Measurements from ENCODE around the gene MID1.
A peak's percentile ranks its signal among the peaks of the same experiment; 100 is the strongest.

Gene MID1

DNA sequence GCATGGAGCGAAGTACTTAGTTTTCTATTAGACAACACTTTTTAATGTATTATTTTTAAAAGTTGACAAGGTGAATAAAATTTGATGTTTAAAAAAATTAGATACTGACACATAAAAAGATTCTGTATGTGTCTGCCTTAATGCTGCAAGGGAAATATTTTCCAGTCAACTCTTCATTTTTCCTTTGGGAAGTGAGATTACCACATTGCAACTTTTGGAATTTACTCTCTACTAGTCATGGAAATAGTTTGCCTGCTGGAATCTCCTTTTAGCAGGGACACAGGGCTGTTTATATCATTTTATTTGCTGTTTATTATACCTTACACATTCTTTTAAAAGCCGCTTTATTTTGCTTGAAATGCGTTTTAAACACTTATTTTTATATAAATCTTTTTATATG is 135.1 kb downstream of the MID1 start:
- peak; percentile 62 for DNase-seq (ENCODE audit: low read depth)

GRCh38 chrX:10484683-10485247 is 135.6 kb downstream of the MID1 start:
- DNase-seq (ENCODE audit: low read depth) = peak; percentile 43

GRCh38 chrX:10483191-10483831 is 137.1 kb downstream of the MID1 start:
- DNase-seq (ENCODE audit: low read depth) = peak; percentile 19

- DNase-seq (ENCODE audit: low read depth) = no peak
Measured at GRCh38 chrX:10482708-10483107, 137.7 kb downstream of the MID1 start.

DNA sequence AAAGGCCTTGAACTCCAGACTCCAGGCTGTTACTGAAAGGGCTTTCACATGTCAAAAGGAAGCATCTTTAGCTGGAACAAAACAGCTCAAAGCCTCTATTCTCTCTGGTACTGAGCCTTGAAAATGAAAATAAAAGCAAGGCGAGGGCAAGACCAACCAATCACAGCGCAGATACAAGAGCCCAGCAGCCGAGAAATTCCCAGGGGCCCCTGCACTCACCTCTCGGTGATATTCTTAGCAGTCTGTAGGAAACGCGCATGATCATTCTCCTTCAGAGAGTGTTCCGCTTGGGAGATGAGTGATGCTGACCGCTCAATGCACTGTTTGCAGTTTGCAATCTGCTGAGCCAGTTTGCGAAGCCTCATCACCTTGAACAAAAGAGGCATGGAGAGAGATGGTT is 138.1 kb downstream of the MID1 start:
- no peak for DNase-seq (ENCODE audit: low read depth)

DNA sequence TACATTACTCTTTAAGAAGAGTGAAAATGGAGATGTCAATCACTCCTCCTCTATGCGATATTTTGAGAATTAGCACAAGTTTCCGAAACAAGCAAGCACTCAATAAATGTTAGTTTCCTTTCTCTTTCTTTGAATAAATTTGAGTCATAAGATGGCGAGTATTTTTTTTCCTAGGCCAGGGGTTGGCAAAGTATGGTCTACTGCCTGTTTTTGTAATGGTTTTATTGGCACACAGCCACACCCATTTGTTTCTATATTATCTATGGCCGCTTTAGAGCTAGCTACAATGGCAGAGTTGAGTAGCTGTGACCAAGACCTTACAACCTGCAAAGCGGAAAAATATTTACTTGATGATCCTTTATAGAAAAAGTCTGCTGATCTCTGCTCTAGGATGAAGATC is 139.5 kb downstream of the MID1 start:
- DNase-seq (ENCODE audit: low read depth) = no peak

DNA sequence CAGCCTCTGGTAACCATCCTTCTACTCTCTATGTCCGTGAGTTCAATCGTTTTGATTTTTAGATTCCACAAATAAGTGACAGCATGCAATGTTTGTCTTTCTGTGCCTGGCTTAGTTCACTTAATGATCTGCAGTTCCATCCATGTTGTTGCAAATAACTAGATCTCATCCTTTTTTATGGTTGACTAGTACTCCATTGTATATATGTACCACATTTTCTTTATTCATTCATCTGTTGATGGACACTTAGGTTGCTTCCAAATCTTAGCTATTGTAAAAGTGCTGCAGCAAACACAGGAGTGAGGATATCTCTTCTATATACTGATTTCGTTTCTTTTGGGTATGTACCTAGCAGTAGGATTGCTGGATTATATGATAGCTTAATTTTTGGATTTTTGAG is 140.9 kb downstream of the MID1 start:
- no peak for DNase-seq (ENCODE audit: low read depth)

GRCh38 chrX:10477525-10477924 is 142.9 kb downstream of the MID1 start:
- DNase-seq (ENCODE audit: low read depth) = no peak

GRCh38 chrX:10474913-10475568 is 145.3 kb downstream of the MID1 start:
- no peak for DNase-seq (ENCODE audit: low read depth)

GRCh38 chrX:10474510-10474909 is 145.9 kb downstream of the MID1 start:
- no peak for DNase-seq (ENCODE audit: low read depth)

DNA sequence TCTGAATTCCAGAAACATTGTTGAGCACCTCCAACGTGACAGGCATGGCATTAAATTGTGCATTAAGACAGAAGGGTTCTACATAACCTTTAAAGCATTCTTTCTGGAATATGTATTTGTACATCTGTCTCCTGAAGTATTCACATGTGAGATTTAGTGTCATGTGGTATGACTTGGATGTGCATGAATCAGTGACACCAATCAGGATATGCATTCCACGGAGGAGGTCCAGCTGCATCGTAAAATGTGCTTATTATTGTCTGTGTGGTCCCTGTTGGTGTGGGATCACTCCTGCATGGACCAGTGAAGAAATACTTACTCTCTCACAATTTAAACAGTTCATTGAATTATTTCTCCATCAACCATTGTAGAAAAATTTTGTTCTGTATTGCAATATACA is 149.0 kb downstream of the MID1 start:
- peak; percentile 61 for DNase-seq (ENCODE audit: low read depth)

DNA sequence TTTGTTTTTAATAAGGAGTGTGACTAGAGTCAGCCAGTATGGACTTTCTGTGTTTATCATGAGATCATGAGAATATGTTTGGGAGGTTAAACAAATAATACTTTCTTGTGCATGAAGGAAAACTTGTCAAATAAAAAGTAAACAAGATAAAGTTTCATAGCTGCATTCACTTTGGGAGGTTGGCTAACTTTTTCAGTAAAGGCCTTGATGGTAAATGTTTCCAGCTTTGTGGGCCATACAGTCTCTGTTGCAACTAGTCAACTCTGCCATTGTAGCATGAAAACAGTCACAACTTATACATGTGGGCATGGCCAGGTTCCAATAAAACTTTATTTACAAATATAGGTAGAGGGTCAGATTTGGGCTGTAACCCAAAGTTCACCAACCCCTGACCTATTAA is 150.4 kb downstream of the MID1 start:
- DNase-seq (ENCODE audit: low read depth) = peak; percentile 13

DNA sequence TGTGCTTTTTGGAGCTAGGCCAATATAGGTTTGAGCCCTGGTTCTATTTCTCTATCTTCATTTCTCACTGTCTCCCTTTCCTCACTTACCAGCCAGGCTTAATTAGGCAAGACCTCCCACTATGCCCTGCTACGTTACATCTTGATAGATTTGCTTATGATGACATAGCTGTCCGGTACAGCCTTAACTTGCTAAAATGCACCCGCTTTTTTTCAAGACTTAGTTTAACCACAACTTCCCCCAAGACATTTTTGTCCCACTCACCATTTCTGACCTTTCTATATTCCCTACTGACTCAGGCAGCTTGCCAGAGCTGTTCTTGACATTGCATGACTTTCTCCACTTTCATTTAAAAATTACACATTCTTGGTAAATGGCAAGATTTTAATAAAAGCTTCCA is 152.6 kb downstream of the MID1 start:
- DNase-seq (ENCODE audit: low read depth) = peak; percentile 84

- no peak for DNase-seq (ENCODE audit: low read depth)
Measured at GRCh38 chrX:10465254-10465653, 155.1 kb downstream of the MID1 start.

GRCh38 chrX:10457092-10457491 is 163.3 kb downstream of the MID1 start:
- peak; percentile 21 for DNase-seq (ENCODE audit: low read depth)

- DNase-seq (ENCODE audit: low read depth) = no peak
Measured at GRCh38 chrX:10453945-10454344, 166.4 kb downstream of the MID1 start.

DNA sequence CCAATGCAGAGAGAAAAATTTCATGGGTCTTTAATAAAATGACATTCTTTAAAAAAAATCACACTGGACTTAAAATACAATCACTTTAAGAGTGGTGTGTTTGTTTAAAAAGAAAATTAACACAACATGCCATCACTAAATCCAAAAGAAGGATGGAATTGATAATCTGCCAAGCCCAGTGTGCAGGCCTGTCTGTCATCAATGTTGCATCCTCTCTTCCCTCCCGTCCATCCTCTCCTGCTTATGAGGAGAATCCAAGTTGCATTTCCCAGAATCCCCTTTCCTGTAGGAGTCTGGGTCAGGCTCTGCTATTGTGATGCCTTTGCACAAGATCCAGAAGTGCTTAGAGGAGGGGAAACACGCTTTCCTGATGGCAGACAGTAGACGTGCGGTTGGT is 169.4 kb downstream of the MID1 start:
- no peak for DNase-seq (ENCODE audit: low read depth)

- peak; percentile 91 for DNase-seq (ENCODE audit: low read depth)
Measured at GRCh38 chrX:10450229-10450958, 170.0 kb downstream of the MID1 start.

DNA sequence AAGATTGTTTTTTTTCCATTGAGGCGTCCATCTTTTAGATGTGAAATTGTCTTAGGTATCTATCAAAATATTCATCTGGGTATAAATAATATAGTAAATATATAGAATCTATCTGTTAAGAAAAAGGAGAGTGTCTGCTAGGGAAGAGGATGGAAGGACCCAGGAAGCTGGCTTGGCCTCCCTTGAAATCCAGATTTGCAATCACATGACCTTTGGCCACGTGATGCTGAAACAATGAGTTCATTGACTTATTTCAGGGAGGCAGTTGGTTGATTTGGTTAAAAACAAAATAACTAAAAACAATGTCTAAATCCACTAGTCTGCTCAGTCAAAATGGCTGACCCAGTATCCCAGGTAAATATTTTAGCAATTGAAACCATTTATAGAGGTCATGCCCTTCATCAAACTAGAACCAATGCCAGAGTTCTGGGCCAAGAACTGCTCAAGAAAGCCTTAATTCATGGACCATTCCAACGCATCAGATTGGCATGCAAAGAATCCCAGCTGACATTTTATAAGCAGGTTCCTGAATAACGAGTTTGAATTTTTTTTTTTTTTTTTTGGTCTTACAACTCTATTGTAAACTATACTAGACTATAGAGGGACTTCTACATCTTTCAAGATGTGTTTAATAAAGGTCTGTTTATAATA is 172.7 kb downstream of the MID1 start:
- DNase-seq (ENCODE audit: low read depth) = peak; percentile 76

DNA sequence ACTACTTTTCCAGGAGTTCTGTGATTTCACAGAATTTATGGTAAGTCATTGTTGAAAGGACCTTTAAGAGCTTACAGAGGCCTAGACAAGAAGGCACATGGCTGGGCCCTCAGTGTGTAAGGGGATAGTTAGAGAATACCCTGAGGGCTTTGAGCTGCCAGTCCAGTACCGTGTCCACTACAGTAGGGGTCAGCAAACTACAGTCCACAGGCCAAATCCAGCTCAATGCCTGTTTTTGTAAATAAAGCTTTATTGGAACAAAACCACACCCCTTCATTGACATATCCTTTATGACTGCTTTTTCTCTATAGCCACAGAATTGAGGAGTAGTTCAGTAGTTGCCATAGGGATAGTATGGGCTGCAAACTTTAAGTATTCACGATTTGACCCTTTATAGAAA is 176.2 kb downstream of the MID1 start:
- DNase-seq (ENCODE audit: low read depth) = peak; percentile 15

DNA sequence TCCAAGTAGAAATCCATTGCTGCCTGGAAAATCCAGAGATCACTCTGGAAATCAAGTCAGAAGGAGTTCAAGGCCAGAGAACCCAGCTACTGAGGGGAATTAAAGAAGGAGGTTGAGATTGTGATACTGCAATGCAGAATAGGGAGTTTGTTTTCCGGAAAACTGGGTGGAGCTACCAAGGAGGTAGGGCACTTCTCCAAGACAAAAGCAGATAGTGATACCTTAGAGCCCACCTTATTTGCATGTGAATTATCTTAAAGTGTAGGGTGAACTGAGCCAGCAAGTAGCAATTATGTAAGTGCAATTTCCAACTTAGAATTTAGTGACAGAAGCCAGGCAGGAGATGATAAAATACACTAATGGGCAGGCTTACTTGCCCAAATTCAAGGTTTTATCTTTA is 178.9 kb downstream of the MID1 start:
- no peak for DNase-seq (ENCODE audit: low read depth)

DNA sequence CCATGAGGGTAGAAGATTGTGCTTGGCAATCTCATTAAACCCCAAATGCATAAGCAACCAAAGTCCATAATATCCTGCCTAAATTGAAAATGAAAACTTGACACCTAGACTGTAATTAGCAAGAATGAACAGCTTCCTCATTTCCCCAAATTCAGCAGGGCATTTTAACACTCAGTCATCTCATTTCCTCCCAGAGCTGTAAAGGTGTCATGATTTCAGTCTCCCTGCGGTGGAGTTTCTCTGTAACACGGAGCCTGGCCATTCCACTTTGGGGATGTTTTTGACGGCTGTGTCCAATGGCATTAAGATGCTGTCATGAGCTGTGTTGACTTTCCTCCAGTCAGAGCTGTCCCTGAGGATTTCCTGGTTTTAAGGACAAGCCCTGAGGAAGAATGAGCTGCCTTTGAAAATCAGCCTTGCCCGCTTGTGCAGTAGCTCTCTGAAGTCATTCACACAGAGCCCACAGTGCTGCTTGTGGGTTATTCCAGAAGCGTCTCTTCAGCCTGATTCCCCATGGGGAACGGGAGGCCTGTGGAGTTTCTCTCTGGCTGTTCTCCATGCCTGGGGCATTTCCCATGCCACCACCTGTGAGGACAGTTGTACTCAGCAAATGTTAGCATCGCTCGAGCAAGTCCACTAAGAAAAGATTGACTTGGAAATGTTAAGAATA is 187.0 kb downstream of the MID1 start:
- DNase-seq (ENCODE audit: low read depth) = no peak
